DMS53 (cell line): ENCODE data around the gene ACADS.

ENCODE experiments used
- DNase-seq: peaks from one replicate; lab custom pipeline; 2025; lab: John Stamatoyannopoulos, UW

ACADS gene

DNA sequence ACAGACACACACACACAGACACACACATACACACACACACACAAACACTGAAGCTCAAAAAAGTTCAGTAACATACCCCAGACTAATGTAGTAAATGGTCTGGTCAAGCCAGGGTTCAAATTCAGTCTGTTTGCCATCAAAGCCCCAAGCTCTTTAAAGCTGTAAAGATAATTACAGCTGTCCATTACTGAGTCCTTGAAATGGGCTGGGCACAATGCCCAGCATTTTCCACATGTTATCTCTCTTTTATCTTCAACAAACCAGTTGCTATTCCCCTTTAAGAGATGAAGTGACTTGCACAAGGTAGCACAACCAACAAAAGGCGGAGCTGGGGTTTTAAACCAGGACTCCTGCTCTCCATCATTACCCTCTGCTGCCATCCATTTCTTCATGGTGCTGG, 23.0 kb upstream of the ACADS start:
- no peak for DNase-seq

DNA sequence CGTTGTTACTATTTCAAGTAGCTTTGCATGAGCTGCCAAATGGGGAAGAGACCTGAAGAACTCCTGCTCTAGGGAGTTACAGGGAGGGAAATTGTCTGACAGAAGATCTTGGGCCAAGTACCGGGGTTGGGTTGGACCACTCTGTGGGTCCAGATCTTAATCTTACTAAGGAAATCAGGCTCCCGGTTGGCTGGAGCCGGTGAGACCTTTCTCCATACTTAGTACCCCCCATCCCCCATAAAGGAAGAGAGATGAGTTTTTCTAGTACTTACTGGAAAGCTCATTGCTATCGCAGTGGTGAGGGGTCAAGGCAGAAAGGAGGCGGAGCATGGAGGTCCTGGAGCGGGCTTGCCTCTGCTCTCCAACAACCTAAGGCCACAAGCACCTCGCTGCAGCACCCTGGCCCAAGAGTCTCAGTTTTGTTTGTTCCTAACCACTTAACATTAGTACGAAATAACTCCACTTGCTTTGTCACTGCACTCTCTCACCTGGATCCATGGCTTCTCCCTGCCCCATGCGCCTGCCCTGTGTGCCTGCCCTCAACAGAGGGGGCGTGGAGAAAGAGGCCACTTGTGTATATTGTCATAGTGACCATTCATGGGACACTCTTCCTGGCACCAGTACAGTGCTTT, 22.2 kb upstream of the ACADS start:
- no peak for DNase-seq

DNA sequence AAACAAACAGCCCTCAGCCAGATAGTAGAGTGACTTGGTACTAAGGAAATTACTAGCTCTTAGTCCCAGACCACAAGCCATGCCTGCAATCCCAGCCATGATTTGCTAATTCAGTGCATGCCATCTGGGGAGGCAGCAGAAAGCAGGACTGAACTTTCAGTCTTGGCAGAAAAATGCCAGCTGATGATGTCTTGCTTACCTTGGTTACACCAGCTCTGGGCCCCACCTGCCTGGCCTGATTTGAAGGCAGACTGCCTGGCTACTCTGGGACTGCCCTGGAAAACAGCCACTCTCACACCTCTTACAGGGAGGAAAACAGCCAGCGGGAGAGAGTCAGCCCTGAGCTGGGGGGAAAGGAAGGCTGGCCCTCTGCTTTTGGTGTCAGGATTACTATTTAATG, 20.0 kb upstream of the ACADS start:
- no peak for DNase-seq

DNA sequence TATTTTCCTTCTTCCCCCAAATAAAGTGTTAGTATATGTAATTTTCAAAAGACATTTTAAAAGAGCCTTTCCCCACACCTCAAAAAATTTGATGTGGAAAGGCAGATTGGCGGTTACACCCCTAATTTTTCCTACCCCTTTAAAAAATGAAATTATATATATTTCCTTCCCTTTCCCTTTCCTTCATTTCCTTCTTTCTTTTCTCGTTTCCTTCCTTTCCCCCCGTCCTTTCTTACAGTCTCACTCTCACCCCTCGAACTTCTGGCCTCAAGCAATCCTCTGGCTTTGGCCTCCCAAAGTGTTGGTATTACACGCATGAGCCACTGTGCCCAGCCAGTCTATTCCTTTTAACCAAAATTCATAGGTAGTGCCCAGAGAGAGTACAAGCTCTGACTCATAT, 19.6 kb upstream of the ACADS start:
- peak; percentile 27 for DNase-seq

DNA sequence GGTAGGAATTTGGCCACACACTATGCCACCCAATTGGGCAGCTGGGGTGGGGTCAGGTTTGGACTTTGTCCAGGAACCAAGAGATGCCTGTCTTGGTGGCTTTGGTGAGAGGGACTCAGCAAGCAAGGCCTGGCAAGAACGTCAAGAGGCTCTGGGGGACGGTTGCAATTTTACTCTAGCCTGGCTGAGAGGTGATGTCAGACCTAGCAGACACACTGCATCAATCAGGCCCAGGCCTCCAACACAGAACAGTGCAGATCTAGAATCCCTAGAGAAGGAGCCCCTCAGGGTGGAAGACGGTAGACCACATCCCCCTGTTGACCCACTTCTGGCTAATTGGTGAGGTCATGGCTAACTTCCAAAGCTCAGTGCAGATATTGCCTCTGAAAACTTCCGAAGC, 17.0 kb upstream of the ACADS start:
- DNase-seq, result no peak

DNA sequence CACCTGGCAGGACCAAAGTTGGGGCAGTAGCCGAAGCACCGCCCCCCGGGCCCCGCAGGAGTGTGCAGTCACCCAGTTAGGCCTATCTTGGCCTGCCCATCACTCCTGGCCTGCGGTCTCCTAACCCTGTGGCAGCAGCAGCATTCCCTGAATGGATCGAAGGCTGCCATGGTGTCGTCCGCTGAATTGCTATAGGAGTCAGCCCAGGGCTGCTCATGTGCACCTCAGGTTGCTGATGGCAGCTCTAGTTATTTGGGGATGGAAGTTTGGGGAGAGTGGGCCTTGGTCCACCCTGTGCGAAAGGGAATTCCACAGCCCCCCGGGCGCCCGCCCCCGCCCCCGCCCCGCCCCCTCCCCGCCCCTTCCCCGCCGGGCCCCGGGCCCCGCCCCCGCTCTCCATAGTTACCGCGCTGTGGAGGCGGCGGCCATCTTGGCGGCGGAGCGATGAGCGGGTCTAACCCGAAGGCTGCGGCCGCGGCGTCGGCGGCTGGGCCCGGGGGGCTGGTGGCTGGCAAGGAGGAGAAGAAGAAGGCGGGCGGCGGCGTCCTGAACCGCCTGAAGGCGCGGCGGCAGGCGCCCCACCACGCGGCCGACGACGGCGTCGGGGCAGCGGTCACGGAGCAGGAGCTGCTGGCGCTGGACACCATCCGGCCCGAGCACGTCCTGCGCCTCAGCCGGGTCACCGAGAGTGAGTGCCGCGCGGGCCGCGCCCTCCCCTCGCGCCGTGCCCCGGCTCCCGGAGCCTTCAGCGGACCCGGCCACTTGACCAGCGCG, 15.4 kb upstream of the ACADS start, which contains the start of gene UNC119B:
UNC119B (plus strand) TSS at position 428 of the 774 bp plus-strand sequence; CDS start at position 445, 17 bp downstream.
- DNase-seq, result peak; percentile 82

DNA sequence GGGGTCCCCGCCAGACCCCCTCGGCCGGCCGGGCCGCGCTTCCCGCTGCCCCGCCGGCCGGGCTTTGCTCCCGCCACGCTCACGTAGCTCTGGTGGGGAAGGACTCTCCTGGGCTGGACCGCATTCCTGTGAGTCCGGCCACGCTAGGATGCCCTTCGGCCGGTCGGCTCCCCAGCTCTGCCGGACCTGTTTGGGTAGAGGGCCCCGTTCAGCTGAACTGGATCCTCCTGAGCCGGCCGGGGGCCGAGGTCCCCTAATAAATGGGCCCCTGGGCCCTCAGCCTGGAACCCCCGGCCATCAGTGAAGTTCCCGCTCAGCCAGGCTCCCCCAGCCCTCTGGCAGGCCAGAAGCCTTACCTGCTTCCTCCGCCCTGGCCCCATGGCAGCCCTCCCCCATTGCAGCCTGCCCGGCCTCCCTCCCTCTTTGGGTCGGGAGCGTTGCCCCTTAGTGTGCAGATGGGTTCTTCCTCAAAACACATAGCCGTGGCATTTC, 14.8 kb upstream of the ACADS start:
- peak; percentile 62 for DNase-seq

DNA sequence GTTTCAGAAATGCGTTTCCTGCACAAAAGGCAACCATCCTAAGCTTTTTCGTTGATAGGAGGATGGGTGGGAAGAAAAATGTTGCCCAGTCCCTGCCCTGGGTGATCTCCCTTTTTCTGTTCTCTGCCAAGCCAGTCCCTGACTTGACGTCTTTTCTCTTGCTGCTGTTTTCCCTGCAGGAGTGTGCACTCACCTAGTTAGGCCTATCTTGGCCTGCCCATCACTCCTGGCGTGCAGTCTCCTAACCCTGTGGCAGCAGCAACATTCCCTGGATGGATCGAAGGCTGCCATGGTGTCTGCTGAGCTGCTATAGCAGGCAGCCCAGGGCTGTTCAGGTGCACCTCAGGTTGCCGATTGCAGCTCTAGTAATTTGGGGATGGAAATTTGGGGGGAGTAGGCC, 14.2 kb upstream of the ACADS start:
- DNase-seq, result peak; percentile 24

DNA sequence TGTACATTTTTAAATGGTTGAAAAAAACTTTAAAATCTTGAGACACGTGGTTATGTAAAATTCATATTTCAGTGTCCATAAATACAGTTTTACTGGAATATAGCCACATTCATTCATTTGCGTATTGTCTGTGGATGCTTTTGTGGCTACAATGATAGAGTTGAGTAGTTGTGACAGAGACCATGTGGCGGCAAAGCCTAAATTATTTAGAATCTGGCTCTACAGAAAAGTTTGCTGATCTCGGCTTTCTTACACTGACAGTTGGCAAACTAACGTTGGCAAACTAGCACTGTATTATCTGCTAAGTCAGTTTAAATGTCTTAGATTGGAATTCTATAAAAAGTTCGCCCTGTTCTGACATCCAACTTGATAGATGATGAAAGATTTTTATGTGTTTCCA, 13.0 kb upstream of the ACADS start:
- DNase-seq, result no peak

DNA sequence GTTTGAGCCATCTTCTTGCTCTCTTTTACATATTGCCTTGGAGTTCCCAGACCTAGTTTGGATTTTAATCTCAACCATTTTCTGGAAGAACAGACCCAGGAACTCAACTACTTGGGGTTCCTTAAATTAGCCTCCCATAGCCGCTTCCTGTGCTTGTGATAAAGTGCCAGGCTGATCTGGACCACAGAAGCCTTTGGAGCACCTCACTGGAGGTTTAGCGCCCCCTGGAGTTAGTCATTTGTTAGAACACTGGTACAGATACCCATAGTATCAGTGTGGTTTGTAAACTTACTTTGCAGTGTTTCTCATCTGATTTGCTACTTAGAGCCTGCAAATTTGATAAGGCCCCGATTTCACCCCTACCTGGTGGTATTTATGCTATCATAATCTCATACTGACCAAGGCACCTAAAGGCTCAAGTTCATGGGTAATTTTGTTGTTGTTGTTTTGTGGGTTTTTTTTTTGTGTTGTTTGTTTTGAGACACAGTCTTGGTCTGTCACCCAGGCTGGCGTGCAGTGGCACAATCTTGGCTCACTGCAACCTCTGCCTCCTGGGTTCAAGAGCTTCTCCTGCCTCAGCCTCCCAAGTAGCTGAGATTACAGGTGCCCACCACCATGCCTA, 11.7 kb upstream of the ACADS start:
- peak; percentile 91 for DNase-seq

DNA sequence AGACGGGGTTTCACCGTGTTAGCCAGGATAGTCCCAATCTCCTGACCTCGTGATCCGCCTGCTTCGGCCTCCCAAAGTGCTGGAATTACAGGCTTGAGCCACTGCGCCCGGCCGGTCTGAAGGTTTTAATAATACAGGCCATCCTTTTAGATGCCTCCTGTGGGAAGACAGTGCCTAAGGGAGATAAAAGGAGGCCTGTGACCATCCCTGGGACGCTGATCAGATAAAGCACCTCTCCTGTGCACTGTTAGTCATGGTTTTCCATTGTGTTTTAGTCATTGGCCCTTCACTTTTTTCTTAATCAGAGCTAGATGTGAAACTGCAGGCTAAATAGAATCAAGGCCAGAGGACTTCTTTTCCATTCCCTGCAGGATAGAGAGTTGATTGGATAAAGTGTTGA, 7.6 kb upstream of the ACADS start:
- DNase-seq, result no peak

DNA sequence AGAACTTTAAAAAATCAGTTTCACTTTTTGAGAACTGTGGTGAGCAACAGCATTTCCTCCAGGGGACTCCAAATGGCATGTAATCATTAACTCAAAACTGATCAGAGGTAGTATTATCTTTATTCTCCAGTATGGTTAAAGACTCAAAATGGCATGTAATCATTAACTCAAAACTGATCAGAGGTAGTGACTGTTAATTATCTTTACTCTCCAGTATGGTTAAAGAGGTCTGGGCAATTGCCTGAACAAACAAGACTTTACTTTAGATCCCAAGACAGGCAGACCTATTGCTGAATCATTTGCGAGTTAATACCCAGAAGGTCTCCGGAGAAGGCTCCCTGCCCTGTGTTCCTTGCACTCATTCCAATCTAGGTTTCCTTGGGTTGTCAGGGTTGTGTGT, 6.6 kb upstream of the ACADS start:
- DNase-seq, result no peak

DNA sequence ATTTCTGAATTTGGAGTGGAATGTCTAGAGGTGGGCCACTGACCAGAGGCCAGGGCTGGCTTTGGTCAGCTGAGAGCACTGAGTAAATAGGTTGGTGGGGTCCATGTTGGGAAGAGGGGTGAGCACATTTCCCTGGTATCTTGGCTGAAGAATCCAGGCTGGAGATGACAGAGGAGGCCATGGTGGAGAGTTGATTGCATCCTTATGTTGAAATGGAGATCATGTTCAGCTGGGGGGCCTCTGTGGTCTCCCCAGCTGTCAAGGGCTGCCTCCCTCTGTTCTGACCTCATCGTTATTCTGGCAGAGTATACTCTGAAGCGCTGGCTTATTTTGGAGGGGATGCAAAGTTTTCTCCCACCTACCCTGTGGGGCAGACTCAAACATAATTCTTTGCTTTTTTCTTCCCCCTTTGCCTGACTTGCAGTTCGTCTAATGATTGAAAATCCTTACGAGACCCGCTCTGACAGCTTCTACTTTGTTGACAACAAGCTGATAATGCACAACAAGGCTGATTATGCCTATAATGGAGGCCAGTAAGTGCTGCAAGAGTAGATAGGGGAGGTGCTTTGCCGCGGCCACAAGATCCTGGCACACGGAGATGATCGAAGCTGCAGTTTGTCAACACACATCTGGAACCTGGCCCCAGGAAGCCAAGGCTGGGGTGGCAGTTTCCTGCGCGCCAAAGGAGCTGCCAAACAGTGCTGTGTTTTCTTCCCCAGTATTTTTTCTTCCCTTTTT, 6.0 kb upstream of the ACADS start:
- no peak for DNase-seq

DNA sequence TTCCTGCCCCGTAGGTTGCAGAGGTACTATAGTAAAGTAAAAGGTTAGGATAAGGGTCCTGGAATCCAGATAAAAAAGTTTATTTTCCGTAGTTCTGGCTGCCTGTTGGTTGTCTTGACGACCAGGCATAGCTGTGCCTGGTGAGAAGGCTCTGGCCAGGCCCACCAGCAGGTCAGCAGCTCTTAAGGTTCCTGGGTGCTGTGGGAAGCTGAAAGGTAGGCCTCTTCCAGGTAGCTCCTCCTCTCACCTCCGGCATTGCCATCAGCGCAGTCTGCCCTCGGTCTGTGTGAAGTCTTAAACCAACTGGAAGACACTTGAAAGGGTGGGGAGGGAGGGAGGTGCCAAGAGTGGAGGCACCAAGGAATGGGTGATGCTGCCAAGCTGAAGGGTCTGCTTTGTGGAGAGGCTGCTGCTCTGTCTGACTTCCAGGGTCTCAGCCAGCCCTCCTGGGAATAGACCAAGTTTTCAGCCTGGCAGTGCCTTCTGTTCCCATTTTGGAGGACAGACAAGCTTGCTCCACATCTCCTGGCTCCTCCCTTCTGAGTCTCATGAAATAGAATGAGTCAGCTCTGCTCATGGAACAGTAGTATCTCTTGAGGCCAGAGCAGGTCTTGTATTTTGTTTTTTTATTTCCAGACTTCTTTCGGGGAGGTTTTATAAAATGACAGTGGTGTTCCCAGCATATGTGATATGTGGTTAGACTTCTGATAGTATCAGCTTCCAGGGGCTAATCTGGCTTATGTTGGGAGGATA, 5.2 kb upstream of the ACADS start:
- DNase-seq, result no peak

DNA sequence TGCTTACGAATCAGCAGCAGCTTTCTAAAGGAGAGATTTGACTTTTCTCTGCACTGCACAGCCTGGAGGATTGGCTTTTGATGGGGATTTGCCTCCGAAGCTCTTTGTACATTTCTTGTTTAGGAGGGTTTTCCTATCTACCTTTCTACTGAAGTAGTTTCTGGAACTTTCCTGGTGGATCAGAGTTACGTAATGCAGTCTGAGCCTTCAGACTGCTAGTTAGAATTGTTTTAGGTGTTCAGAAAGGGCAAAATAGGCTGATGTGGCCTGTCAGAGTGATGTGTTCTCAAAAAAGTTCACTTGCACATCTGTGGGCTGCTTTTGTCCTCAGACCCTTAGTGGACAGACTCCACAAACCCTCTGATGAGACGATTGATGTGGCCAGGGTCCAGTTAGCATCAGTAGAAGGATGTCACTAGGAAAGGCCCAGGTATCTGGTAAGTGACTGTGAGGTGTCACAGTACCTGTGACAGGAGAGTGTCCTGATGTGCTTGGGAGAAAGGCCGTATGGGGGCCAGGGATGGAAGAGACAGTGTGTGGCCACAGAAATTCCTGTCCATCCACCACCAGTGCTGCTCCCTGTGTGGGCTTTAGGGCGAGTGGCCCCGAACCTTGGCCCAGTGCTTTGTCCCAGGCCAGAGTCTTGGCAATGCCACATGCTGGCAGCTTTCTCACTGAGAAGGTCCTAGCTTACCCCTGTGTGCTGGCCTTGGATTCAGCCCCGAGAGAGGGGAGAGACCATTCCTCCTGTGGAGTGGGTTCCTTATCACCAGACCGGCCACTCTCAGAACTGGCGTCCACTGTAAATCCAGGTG, 4.4 kb upstream of the ACADS start:
- DNase-seq, result no peak

DNA sequence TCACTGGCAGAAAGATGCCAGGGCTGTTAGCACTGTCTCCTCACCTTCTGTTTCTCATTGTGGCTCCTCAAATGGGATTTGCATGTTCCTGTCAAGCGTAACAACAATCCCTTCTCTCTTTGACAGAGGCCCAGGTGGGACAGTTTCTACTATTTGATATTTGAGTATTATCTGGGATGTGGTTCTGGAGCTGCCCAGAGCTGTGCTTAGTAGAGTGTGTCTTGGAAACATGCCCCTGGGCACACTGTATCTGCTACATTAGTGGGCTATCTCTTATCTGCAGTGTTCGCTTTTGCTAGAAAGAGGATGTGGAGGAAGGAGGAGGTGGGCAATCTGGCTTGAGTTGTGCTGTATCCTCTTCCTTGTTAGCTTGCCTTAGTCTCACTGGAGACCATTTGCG, 3.8 kb upstream of the ACADS start:
- no peak for DNase-seq

DNA sequence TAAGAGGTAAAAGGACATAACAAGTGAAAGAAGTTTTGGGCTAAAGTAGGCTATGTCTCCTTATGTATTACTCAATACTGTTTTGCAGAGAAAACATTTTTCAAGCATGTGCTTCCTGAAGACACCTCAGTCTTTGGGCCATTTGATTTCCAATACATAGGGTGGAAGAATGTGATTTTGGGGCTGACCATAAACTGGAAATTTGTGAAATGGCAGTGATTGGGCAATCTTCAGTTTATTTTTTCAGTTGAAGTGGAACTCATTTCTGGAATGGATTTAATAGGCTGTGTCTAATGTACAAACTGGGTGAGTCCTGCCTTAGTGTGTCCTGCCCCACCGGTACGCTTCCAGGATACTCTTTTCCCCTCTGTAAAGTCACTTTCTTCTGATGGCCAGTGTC, 2.8 kb upstream of the ACADS start:
- no peak for DNase-seq

DNA sequence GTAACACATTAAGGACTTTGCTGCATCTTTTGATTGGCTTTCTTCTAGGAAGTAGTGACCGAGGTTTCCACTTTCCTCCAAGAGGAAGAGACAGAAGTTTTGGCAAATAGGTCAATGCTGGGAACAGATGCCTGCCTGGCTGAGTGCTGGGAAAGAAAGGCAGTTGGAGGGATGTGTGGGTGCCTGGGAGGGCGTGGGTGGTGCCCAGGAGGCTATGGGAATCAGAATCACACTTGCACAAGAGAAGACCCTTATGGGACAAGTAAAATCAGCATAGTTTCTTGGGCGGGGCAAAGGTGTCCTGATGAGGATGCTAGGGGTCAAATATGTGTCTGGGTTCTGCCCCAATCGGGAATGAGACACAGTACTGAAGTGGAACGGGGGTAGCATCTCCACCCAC, 906 bp upstream of the ACADS start:
- DNase-seq, result no peak

DNA sequence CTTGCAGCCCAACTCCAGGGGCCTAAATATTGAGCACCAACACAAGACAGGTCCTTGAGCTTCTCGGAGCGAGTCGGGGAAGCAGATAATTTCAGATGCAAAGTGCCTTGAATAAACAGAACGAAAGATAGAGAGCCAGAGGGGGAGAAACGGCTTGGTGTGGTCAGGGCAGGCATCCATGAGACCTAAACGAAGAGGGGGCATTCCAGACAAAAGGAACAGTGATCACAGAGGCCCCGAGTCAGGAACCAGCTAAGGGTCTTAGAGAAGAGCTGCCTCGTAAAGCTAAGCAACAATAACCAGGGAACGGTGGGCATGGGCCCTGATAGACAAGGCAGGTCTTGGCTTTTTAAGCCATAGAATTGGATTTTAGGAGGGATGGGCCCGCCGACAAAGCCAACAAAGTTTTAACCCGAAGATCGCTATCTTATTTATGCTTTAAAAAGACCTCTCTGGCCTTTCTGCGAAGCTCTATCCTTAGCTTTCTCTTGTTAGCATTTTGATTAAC, 421 bp upstream of the ACADS start:
- peak; percentile 51 for DNase-seq

DNA sequence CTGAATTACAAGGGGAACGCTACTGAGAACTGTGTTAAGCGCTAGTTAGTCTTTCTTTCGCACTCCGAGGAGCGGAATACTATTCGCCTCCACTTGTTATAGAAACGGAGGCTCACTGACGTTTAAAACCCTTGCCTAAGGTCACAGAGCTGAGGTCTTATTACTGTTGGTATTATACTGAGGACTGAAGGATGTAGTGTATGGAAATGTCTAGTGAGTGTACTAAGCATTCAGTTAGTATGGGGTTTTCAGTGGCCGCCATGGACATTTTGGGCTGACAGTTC, 826 bp downstream of the ACADS start:
- no peak for DNase-seq

DNA sequence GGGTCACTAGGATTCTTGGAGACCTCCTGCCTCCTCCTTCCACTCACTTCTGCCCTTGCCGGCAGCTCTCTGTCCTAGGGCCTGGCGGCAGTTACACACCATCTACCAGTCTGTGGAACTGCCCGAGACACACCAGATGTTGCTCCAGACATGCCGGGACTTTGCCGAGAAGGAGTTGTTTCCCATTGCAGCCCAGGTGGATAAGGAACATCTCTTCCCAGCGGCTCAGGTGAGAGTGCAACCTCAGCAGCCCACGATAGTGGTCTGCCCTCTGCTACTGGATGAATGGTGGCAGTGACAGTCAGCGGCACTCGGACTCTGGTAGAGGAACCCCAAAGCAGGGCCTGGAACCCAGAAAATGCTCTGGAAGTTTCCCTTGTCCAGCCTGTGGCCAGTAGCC, 1.3 kb downstream of the ACADS start:
- no peak for DNase-seq
